ENCODE measurements around the gene TDRD9.

Gene TDRD9

DNA sequence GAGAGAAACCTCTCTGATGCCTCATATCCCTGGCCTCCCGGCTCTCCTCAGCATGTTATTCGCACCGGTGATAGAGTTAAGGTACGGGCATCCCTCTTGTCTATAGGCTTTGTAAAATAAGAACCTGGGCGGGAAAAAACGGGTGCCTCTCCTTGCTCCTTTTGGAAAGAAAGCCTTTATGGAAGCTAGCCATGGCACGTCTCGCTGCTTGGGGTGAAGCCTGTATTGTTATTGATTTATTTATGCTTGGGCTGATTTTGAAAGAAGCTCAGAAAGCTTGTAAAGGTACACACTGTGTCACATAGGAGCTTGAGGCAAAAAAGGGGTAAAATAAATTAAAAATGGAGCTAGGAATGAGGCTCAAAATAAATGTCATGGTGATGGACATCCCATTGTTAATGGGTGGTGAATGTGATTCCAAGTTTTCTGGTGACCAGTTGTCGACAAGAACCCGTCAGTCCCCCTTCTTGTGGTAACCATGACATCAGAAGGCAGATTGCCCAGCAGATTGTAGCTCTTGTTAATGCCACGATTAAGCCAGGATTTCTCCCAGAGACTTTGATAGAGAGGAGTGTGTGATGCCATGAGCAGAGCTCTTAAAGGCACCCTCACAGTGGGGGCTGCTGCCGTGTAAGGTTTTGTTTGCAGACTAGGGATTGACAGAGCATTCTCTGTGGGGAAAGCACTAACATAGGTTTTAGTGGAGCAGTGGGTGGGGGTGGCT lies 106.9 kb downstream of the TDRD9 start:
- no peaks in the 10 kb centered on the region for H3K4me1 ChIP-seq (ENCODE audit: insufficient read depth, poor library complexity, severe bottlenecking)
- no peak for ATAC-seq (ENCODE audit: low read depth)
- DNase-seq (ENCODE audit: low spot score), result no peak

DNA sequence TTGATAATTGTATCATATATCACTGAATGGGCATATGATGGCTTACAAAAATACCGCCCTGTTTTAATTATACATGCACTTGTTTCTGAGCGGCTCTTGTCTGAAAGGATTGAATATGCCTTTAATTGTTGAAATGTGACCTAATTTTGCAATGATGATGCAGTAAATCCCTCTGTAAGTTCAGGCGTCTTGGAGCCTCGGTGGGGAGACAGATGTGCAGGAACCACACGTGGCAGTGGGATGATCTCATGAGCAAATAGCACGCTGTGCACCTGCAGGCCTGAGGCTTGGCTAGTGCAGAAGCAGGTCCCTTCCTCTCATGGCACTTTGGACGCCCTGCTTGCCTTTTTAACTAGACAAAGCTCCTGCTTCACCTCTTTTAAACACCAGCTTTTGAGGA lies 108.0 kb downstream of the TDRD9 start:
- ATAC-seq (ENCODE audit: low read depth) (no peak), DNase-seq (ENCODE audit: low spot score) (no peak)
- TF ChIP-seq, protein P1, sequence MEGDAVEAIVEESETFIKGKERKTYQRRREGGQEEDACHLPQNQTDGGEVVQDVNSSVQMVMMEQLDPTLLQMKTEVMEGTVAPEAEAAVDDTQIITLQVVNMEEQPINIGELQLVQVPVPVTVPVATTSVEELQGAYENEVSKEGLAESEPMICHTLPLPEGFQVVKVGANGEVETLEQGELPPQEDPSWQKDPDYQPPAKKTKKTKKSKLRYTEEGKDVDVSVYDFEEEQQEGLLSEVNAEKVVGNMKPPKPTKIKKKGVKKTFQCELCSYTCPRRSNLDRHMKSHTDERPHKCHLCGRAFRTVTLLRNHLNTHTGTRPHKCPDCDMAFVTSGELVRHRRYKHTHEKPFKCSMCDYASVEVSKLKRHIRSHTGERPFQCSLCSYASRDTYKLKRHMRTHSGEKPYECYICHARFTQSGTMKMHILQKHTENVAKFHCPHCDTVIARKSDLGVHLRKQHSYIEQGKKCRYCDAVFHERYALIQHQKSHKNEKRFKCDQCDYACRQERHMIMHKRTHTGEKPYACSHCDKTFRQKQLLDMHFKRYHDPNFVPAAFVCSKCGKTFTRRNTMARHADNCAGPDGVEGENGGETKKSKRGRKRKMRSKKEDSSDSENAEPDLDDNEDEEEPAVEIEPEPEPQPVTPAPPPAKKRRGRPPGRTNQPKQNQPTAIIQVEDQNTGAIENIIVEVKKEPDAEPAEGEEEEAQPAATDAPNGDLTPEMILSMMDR (IDR thresholded peaks at IDR 0.05; ENCODE audit: poor library complexity, severe bottlenecking), result no peak
- H3K4me1 ChIP-seq (ENCODE audit: insufficient read depth, poor library complexity, severe bottlenecking), result no peaks in the 10 kb centered on the region
- H3K4me3 ChIP-seq (ENCODE audit: severe bottlenecking), result no peak overlapping the region
- H3K36me3 ChIP-seq (ENCODE audit: low read depth), result no peaks in the 10 kb centered on the region
- no peak overlapping the region for H3K27ac ChIP-seq (ENCODE audit: poor library complexity, severe bottlenecking)
- H3K9me3 ChIP-seq (ENCODE audit: severe bottlenecking), result no peaks in the 10 kb centered on the region
- H3K27me3 ChIP-seq (ENCODE audit: insufficient read depth, poor library complexity, severe bottlenecking), result peaks cover 37% of the 10 kb centered on the region

More for the DNA sequence above, 106.9 kb downstream of the TDRD9 start:
- TF ChIP-seq, protein P1 (IDR thresholded peaks at IDR 0.05; ENCODE audit: poor library complexity, severe bottlenecking), result no peak
- no peaks in the 10 kb centered on the region for H3K36me3 ChIP-seq (ENCODE audit: low read depth)
- H3K27ac ChIP-seq (ENCODE audit: poor library complexity, severe bottlenecking), result no peak overlapping the region
- no peak overlapping the region for H3K4me3 ChIP-seq (ENCODE audit: severe bottlenecking)
- H3K27me3 ChIP-seq (ENCODE audit: insufficient read depth, poor library complexity, severe bottlenecking), result peaks cover 40% of the 10 kb centered on the region
- no peaks in the 10 kb centered on the region for H3K9me3 ChIP-seq (ENCODE audit: severe bottlenecking)

DNA sequence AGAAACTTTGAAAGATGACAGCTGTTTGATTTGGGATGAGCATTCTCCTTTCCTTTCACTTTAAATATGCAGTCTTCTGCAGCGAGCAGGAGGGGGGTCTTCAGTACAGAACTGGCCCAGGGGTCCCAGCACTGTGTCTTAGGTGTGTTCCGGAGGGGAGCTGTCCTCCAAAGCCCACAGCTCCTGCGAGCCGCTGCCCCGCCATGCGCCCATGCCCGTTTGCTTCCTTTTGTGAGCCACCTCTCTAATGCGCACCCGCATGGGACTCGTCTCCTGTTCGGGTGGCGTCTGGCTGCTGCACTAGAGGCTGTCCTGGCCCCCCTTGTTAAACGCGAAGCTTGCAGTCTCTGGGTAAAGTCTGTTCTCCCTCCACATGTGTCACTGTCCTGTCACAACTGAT lies 108.8 kb downstream of the TDRD9 start:
- Histone ChIP-seq H3K36me3 (ENCODE audit: low read depth) (no peaks in the 10 kb centered on the region), H3K9me3 (ENCODE audit: severe bottlenecking) (no peaks in the 10 kb centered on the region), H3K27ac (ENCODE audit: poor library complexity, severe bottlenecking) (no peak overlapping the region), H3K27me3 (ENCODE audit: insufficient read depth, poor library complexity, severe bottlenecking) (peaks cover 32% of the 10 kb centered on the region), H3K4me3 (ENCODE audit: severe bottlenecking) (no peak overlapping the region), H3K4me1 (ENCODE audit: insufficient read depth, poor library complexity, severe bottlenecking) (no peaks in the 10 kb centered on the region)
- TF ChIP-seq, protein P1 (IDR thresholded peaks at IDR 0.05; ENCODE audit: poor library complexity, severe bottlenecking), result no peak
- no peak for ATAC-seq (ENCODE audit: low read depth)
- DNase-seq (ENCODE audit: low spot score), result no peak

DNA sequence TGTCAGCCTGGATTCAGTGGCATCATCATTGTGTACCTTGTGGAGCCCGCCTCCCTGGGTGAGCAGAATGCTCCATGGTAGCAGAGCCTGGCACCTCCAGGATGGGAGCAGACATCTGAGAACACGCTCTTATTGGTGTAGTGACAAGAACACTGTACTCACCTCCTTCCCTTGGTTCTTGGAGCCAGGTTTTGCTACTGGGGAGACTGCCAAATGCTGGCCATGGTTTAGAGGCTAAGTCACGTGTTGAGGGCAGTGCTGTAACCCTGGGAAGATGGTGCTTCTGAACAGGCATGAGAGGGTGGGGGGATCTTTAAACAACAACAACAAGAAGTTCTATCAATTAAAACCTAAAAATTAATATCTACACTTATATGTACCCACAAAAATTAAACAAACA lies 109.6 kb downstream of the TDRD9 start:
- TF ChIP-seq, protein P1 (IDR thresholded peaks at IDR 0.05; ENCODE audit: poor library complexity, severe bottlenecking), result no peak
- Histone ChIP-seq H3K27ac (ENCODE audit: poor library complexity, severe bottlenecking) (no peak overlapping the region), H3K9me3 (ENCODE audit: severe bottlenecking) (no peaks in the 10 kb centered on the region), H3K4me3 (ENCODE audit: severe bottlenecking) (no peak overlapping the region), H3K27me3 (ENCODE audit: insufficient read depth, poor library complexity, severe bottlenecking) (peaks cover 25% of the 10 kb centered on the region), H3K4me1 (ENCODE audit: insufficient read depth, poor library complexity, severe bottlenecking) (no peaks in the 10 kb centered on the region), H3K36me3 (ENCODE audit: low read depth) (no peaks in the 10 kb centered on the region)
- ATAC-seq (ENCODE audit: low read depth) (no peak), DNase-seq (ENCODE audit: low spot score) (no peak)

DNA sequence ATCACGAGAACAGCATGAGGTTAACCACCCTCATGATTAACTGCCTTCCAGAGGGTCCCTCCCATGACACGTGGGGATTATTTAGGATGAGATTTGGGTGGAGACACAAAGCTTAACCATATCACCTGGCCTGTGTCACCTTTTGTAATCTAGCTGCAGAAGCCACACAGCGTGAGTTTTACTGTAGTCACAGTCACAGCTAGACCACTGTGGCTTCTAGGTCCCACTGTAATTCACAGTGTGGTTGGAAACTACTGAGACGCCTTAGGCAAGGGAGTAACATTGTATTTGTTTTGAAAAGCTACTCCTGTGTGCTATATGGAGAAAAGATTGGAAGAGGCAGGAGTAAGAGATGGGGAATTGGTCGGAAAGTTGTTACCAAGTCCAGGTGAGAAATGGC lies 111.0 kb downstream of the TDRD9 start:
- Histone ChIP-seq H3K27me3 (ENCODE audit: insufficient read depth, poor library complexity, severe bottlenecking) (peaks cover 25% of the 10 kb centered on the region), H3K27ac (ENCODE audit: poor library complexity, severe bottlenecking) (no peak overlapping the region), H3K36me3 (ENCODE audit: low read depth) (no peaks in the 10 kb centered on the region), H3K9me3 (ENCODE audit: severe bottlenecking) (no peaks in the 10 kb centered on the region), H3K4me3 (ENCODE audit: severe bottlenecking) (no peak overlapping the region), H3K4me1 (ENCODE audit: insufficient read depth, poor library complexity, severe bottlenecking) (no peaks in the 10 kb centered on the region)
- TF ChIP-seq, protein P1 (IDR thresholded peaks at IDR 0.05; ENCODE audit: poor library complexity, severe bottlenecking), result no peak
- DNase-seq (ENCODE audit: low spot score) (no peak), ATAC-seq (ENCODE audit: low read depth) (no peak)

Measured in RWPE2 (cell line).